Naive B cell (primary cell): ENCODE results near the gene BTBD16. TPM values are rescaled to one million over a fixed set of nuclear protein-coding genes. Genes with fewer than 3 reads are reported as not detected.

Source experiments
- ATAC-seq, 2 donors: fragments of 150-1000 bp; cut with Tn5 transposase; 2 replicates each; pipeline ENCODE4 v1.10.0; 2021; ENCODE audit warnings: low read depth in 2 of 2, mild to moderate bottlenecking in 2 of 2, moderate library complexity in 2 of 2
- DNase-seq: peaks from one replicate; pipeline ENCODE4 v3.0.0; 2022
- H3K27ac Mint-ChIP-seq, 6 donors: one replicate each; pipeline ENCODE4 v1.8.0; 2020 to 2022; ENCODE audit warnings: mild to moderate bottlenecking in 6 of 6, mixed read lengths in 6 of 6, moderate library complexity in 5 of 6, inconsistent platforms in 2 of 6
- H3K27me3 Mint-ChIP-seq, 3 donors: one replicate each; pipeline ENCODE4 v1.8.0; 2021 to 2022; ENCODE audit warnings: mixed read lengths in 3 of 3, mild to moderate bottlenecking in 1 of 3
- H3K36me3 Mint-ChIP-seq, 2 donors: one replicate each; pipeline ENCODE4 v1.8.0; 2020 to 2022; ENCODE audit warnings: mixed read lengths in 2 of 2, inconsistent platforms in 1 of 2, mild to moderate bottlenecking in 1 of 2
- H3K4me1 Mint-ChIP-seq, 3 donors: one replicate each; pipeline ENCODE4 v1.8.0; 2020 to 2022; ENCODE audit warnings: mixed read lengths in 3 of 3, inconsistent platforms in 1 of 3, mild to moderate bottlenecking in 1 of 3, moderate library complexity in 1 of 3
- H3K4me3 Mint-ChIP-seq, 8 donors: one replicate each; pipeline ENCODE4 v1.8.0; 2020 to 2022; ENCODE audit warnings: mild to moderate bottlenecking in 8 of 8, mixed read lengths in 8 of 8, moderate library complexity in 8 of 8, inconsistent platforms in 2 of 8
- H3K9me3 Mint-ChIP-seq, 7 donors: one replicate each; pipeline ENCODE4 v1.8.0; 2020 to 2022; ENCODE audit warnings: mixed read lengths in 7 of 7, mild to moderate bottlenecking in 5 of 7, inconsistent platforms in 2 of 7, moderate library complexity in 1 of 7
- polyA plus RNA-seq, 6 donors: library from polyadenylated mRNA; unstranded; fragments of 300-500 nt; fragmentation: Illumina TruSeq; gene quantifications; one replicate each; pipeline ENCODE4 v1.2.3, GENCODE V29; 2021; ENCODE audit warnings: low read depth in 6 of 6

Gene BTBD16
- polyA plus RNA-seq, 6 donors from 2014 or later, result not detected

DNA sequence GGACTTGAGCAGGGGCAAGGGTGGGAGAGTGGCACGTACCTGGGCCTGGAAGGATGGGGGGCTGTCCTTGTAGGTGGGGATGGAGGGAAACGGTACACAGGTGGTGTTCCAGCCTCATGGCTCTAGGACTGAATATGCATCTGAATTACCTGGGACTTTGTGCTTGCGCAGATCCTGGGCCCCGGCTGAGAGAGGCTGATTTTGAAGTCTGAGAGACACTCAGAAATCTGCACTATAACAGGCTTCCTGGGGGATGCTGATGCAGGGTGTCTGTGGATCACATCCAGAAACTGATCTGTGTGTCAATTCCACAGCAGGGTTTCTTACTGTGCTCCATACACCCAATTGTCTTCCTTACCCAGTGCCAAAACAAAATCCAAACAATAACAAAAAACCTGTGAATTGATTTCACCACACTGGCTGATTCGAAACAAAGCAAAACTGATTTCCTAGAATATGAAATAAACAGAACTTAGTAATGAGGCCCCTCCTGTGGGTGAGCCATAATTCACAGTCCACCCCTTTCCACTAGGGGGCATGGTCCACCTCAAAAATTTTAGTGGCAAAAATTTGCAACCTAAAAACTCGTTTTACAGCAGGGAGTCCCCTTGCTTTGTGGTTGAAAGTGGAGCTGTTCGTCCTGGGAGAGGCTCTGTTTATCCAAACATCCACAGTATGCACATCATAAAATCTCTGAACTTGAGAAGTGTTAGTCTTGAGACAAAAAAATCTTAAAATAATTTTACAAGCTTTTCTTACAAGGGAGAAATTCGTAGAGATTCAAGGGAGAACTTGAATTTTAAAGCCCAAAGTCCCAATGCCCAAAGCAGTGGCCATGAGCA, 71.4 kb downstream of the BTBD16 start:
- H3K27ac Mint-ChIP-seq, result peak overlapping the region in 1 of 6 donors; percentile 70
- H3K9me3 Mint-ChIP-seq, result no peaks in the 10 kb centered on the region

DNA sequence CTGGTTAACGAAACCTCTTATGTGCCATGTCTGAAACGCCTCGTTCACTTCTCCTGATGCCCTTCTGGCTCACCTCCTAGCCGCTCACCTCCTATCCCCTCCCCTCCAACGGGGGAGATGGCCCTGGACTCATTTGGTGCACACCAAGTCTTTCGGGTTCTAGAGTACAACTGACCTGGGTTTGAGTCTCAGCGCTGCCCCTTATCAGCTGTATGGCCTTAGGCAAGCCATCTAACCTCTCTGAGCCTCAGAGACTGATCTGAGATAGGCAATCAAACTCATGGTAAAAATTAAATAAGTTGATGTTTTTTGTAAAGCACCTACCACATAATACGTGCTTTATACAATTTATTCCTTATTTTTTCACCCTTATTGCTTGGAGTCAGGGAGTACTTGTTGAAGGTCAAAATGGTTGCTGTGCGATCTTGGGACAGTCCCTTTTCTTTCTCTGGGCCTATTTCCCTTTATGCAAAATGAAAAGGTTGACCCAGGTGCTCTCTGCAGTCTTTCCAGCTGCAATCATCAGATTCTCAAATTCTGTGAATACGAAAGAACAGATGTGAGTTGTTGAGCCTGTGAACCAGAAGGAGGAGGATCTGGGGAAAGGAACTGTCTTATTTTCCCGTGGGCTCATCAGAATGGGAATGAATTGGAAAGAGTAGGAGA, 72.2 kb downstream of the BTBD16 start:
- ATAC-seq (peak in 1 of 2 donors; percentile 40), DNase-seq (no peak)
- Mint-ChIP-seq H3K4me1 (peaks cover 6 to 19% (median 6%) of the 10 kb centered on the region in 3 donors), H3K27ac (peak overlapping the region in 1 of 6 donors; percentile 27), H3K36me3 (no peaks in the 10 kb centered on the region), H3K9me3 (no peaks in the 10 kb centered on the region), H3K4me3 (no peak overlapping the region), H3K27me3 (peaks cover 19 to 22% (median 21%) of the 10 kb centered on the region in 3 donors)

More for the DNA sequence above, 71.4 kb downstream of the BTBD16 start:
- peaks cover 4 to 17% (median 5%) of the 10 kb centered on the region in 3 donors for H3K4me1 Mint-ChIP-seq
- peaks cover 21 to 26% (median 26%) of the 10 kb centered on the region in 3 donors for H3K27me3 Mint-ChIP-seq
- ATAC-seq (peak; percentile 59 to 76), DNase-seq (peak; percentile 50)
- no peaks in the 10 kb centered on the region for H3K36me3 Mint-ChIP-seq
- peak overlapping the region in 1 of 8 donors; percentile 33 for H3K4me3 Mint-ChIP-seq

DNA sequence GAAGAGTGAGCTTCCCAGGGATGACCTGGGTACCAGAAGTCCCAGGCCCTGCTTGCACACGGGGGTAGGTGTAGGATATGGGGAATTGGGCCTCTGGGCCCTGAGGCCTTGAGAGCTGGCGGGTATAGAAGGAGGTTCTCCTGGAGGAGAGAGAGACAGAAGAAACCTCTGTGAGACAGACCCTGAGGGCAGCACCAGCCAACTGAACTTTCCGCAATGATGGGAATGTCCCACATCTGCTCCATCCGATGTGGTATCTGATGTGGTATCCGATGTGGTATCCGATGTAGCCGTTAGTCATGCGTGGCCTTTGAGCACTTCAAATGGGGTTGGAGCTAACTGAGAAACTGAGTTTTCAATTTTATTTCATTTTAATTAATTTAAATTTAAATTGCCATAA, 72.8 kb downstream of the BTBD16 start:
- peak overlapping the region in 1 of 6 donors; percentile 87 for H3K27ac Mint-ChIP-seq
- DNase-seq, result no peak
- H3K9me3 Mint-ChIP-seq, result no peaks in the 10 kb centered on the region
- peaks cover 16 to 21% (median 18%) of the 10 kb centered on the region in 3 donors for H3K27me3 Mint-ChIP-seq
- H3K36me3 Mint-ChIP-seq, result no peaks in the 10 kb centered on the region
- no peak overlapping the region for H3K4me3 Mint-ChIP-seq
- H3K4me1 Mint-ChIP-seq, result peaks cover 12 to 26% (median 13%) of the 10 kb centered on the region in 3 donors
- no peak for ATAC-seq

DNA sequence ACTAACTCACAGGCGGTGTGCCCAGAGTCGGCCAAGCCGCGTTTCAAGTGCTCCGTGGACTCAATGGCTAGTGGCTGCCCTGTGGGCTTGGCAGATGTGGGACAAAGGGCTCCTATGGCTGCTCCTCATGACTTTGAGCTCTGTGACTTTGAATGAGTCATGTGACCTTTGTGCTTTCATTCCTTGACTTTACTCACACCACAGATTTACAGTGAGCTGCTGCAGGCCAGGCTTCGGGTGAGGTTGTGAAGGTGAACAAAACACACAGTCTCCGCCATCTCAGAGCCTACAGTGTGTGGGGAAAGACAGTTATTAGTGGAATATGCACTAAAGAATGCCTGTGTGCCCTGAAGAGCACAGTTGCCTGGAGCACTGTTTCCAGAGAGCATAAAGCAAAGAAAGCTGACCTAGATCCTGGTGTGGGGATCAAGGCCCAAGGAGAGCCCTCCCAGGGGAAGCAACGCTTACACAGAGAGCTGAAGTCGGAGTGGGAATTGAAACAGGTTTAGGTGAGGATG, 73.7 kb downstream of the BTBD16 start:
- Mint-ChIP-seq H3K36me3 (no peaks in the 10 kb centered on the region), H3K27me3 (peaks cover 15 to 17% (median 15%) of the 10 kb centered on the region in 3 donors), H3K9me3 (no peaks in the 10 kb centered on the region), H3K4me3 (peak overlapping the region in 1 of 8 donors; percentile 5), H3K4me1 (peaks cover 12 to 31% (median 16%) of the 10 kb centered on the region in 3 donors), H3K27ac (peak overlapping the region in 1 of 6 donors; percentile 85)
- ATAC-seq (no peak), DNase-seq (no peak)

DNA sequence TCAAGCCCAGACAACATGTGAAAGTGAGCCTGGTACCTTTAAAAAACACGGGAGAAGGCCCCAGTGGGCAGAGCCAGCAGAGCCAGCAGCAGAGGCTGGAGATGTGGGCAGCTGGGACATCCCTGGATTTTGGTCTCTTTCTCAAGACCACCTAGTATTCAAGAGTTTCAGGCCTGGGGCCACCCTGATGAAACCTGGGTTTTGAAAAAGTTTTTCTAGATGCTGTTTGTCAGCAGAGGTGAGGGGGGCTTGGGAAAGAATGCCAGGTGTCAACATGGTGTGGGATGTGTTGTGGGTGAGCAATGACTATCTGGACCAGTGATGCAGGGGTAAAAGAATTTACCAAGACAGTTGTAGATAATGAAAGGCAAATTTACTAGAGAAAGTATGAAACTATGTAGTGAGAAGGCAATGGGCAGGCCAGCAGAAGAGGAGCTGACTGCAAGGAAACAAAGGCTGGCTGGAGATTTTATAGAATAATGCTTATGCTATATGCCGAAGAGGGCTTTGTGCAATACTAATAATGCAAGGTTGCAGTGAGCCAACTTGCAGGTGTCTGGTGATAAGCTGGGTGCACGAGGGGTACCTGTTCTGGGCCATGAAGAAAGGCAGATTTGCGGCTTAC, 75.3 kb downstream of the BTBD16 start:
- no peak overlapping the region for H3K4me3 Mint-ChIP-seq
- ATAC-seq, result no peak
- no peak overlapping the region for H3K27ac Mint-ChIP-seq
- H3K27me3 Mint-ChIP-seq, result peaks cover 16 to 21% (median 20%) of the 10 kb centered on the region in 3 donors
- peaks cover 12 to 31% (median 16%) of the 10 kb centered on the region in 3 donors for H3K4me1 Mint-ChIP-seq
- H3K9me3 Mint-ChIP-seq, result no peaks in the 10 kb centered on the region
- DNase-seq, result no peak
- no peaks in the 10 kb centered on the region for H3K36me3 Mint-ChIP-seq

DNA sequence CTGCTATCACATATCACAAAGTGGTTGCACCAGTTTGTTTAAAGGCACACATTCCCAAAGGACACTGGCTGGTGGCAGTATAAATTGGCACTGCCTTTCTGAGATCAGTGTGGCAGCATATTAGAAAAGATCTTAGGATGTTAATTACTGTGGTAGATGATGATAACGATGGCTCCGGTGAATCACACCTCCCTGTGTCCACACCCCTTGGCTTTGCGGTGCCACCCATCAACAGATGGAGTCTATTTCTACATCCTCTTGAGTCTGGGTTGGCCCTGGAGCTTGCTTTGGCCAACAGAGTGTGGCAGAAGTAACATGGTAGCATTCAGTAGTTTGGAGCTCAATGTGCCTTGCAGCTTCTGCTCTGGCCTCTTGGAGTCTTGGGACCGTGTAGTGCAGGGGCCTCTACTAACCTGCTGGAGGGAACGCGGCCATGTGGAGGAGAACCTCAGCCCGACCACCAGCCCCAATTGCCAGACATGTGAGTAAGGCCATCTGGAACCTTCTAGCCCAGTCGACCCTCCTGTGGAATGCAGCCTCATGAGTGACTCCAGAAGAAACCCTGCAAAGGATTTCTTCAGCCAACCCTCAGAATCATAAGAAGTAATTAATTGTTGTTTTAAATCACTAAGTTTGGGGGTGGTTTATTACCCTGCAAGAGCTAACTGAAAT, 76.2 kb downstream of the BTBD16 start:
- H3K27ac Mint-ChIP-seq, result peak overlapping the region in 1 of 6 donors; percentile 44
- peaks cover 25 to 29% (median 28%) of the 10 kb centered on the region in 3 donors for H3K27me3 Mint-ChIP-seq
- H3K4me1 Mint-ChIP-seq, result peaks cover 11 to 29% (median 12%) of the 10 kb centered on the region in 3 donors
- H3K36me3 Mint-ChIP-seq, result no peaks in the 10 kb centered on the region
- H3K9me3 Mint-ChIP-seq, result no peaks in the 10 kb centered on the region
- DNase-seq, result no peak
- ATAC-seq, result no peak
- no peak overlapping the region for H3K4me3 Mint-ChIP-seq

DNA sequence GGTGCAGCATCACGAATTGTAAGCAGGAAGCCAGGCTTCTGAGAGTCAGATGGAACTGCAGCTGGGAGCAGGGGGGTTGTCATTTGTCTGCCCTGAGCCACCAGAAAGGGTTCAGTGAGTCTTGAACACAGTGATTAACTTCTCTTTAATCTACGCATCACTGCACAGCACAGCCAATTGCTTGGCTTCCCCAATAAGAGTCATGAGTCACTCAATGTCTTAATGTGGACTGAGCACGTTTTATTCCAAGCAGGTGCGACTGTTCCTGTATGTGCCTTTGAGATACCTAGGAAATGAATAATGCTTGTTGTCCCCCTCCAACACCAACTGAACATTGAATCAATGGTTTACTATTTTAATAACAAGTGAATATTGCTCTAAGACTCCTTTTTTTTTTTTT, 77.4 kb downstream of the BTBD16 start:
- peaks cover 28 to 38% (median 33%) of the 10 kb centered on the region in 3 donors for H3K27me3 Mint-ChIP-seq
- no peaks in the 10 kb centered on the region for H3K36me3 Mint-ChIP-seq
- H3K9me3 Mint-ChIP-seq, result no peaks in the 10 kb centered on the region
- H3K4me3 Mint-ChIP-seq, result peak overlapping the region in 2 of 8 donors; percentile 3 to 51
- H3K27ac Mint-ChIP-seq, result peak overlapping the region in 1 of 6 donors; percentile 67
- H3K4me1 Mint-ChIP-seq, result peaks cover 9 to 19% (median 11%) of the 10 kb centered on the region in 3 donors
- DNase-seq, result peak; percentile 21
- peak; percentile 96 to 99 for ATAC-seq

DNA sequence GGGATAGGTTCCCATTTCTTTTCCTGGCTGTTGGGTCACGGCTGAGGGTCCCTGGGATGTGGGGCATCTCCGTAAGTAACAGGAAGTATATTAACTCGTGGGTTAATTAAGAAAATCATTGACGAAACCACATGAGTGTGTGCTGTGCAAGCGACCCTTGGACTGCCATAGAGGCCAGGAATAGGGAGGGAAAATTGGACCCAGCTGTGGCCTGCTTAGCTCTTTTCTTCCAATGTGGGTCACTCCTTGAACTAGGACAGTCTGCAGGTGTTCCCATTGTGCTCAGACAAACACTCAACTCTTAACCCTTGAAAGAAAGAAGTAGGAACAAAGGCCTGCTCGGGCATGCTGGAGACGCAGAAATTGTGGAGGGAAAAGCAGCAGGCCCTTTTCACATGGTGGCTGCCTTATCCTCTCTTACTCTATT, 77.9 kb downstream of the BTBD16 start:
- Mint-ChIP-seq H3K36me3 (no peaks in the 10 kb centered on the region), H3K27ac (peak overlapping the region in 1 of 6 donors; percentile 67), H3K4me3 (peak overlapping the region in 1 of 8 donors; percentile 3), H3K4me1 (peaks cover 8 to 15% (median 11%) of the 10 kb centered on the region in 3 donors), H3K9me3 (no peaks in the 10 kb centered on the region), H3K27me3 (peaks cover 32 to 42% (median 37%) of the 10 kb centered on the region in 3 donors)
- ATAC-seq (no peak), DNase-seq (no peak)

DNA sequence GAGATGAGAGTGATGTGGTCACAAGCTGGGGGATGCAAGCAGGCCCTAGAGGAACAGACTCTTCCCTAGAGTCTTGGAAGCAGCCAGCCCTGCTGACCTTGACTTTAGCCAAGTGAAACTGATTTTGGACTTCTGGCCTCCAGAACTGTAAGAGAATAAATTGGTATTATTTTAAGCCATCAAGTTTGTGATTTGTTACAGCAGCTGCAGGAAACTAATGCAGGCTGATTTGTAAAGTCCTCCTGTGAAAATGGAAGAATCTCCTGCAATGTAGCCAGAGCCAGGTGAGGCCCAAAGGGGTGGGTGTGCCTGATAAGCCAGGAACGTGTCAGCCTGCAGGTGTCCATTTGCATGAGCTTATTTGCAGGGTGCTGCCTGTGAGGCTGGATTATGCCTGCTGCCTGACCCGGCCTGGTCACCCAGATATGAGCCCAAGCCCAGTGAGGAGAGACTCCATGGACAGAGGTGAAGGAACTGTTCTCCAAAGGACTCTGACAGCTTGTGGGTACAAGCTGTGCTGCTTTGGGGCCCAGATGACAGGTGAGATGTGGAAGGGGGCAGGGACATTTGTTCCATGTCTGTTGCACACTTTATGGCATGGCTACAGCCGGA, 78.8 kb downstream of the BTBD16 start:
- ATAC-seq (no peak), DNase-seq (no peak)
- peaks cover 8 to 15% (median 11%) of the 10 kb centered on the region in 3 donors for H3K4me1 Mint-ChIP-seq
- H3K4me3 Mint-ChIP-seq, result no peak overlapping the region
- no peak overlapping the region for H3K27ac Mint-ChIP-seq
- no peaks in the 10 kb centered on the region for H3K9me3 Mint-ChIP-seq
- no peaks in the 10 kb centered on the region for H3K36me3 Mint-ChIP-seq
- peaks cover 36 to 44% (median 36%) of the 10 kb centered on the region in 3 donors for H3K27me3 Mint-ChIP-seq

DNA sequence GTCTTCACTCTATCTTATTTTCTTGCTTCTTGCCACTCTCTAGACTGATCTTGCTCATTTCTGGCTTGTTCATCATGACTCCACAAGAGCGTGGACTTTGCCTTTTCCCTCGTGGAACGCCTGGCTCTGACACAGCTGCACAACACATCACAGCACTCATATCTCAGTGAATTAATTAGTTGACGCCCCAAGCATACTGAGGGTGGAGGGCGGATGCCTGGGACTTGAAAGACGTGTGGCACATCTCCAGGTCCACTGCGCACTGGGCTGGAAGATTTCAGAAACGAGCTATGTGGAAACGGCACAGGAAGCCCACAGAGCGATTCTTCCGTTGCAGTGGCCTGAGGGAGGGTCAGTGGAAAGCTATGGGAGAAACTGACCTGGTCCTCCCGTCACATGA, 79.8 kb downstream of the BTBD16 start:
- no peak overlapping the region for H3K4me3 Mint-ChIP-seq
- no peak for DNase-seq
- H3K9me3 Mint-ChIP-seq, result no peaks in the 10 kb centered on the region
- H3K27ac Mint-ChIP-seq, result peak overlapping the region in 1 of 6 donors; percentile 49
- no peak for ATAC-seq
- no peaks in the 10 kb centered on the region for H3K36me3 Mint-ChIP-seq
- peaks cover 8 to 15% (median 11%) of the 10 kb centered on the region in 3 donors for H3K4me1 Mint-ChIP-seq
- H3K27me3 Mint-ChIP-seq, result peaks cover 39 to 48% (median 43%) of the 10 kb centered on the region in 3 donors

DNA sequence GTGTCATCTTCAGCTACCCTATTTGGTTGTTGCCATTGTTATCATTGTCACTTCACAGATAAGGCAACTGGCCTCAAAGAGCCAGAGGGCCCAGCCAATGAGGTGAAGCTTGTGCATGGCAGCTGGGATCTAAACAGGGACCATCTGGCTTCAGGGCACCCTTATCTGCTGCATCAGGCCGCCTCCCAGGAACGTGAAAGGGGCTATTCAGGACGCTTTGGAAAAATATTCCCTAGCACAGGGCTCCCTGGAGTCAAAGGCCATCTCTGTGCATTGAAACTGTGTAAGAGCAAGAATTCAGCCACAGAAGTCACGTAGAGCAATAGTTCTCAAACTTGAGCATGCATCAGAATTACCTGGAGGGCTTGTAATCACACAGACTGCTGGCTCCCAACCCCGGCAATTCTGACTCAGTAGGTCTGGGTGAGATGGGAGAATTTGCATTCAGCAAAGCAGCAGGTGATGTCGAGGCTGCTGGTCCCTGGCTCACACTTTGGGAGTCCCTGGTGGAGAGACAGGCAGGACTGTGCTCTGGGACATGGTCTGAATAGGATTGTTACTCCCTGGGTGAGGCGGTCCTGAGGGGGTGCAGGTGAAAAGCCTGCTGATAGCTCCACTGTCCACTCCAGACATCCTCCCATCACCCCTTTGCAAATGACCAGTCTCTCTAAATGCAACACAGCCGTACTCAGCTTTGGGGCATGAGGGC, 81.9 kb downstream of the BTBD16 start:
- no peak for ATAC-seq
- H3K36me3 Mint-ChIP-seq, result peaks cover 0 to 4% of the 10 kb centered on the region in 2 donors

DNA sequence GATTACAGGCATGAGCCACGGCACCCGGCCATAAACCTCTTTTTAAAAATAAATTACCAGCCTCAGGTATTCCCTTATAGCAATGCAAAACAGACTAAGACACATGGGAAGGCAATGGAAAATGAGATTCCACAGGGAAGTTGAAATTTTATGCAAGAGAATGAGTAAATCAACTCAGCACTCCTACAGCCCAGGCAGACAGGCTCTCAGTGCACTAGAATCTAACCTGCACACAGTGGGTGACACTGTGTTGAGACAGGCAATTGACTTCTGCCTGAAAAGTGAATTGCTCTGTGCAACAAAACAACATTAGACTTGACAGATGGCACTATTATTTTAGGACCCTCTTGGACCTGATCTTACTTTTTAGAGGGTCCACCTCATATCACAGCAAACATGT, 83.3 kb downstream of the BTBD16 start:
- H3K27me3 Mint-ChIP-seq, result peaks cover 44 to 71% (median 47%) of the 10 kb centered on the region in 3 donors

More for the DNA sequence above, 81.9 kb downstream of the BTBD16 start:
- Mint-ChIP-seq H3K27ac (no peak overlapping the region), H3K9me3 (peaks cover 0 to 5% (median 1%) of the 10 kb centered on the region in 7 donors), H3K4me1 (peaks cover 8 to 15% (median 11%) of the 10 kb centered on the region in 3 donors), H3K27me3 (peaks cover 41 to 63% (median 47%) of the 10 kb centered on the region in 3 donors), H3K4me3 (no peak overlapping the region)
- no peak for DNase-seq

More for the DNA sequence above, 83.3 kb downstream of the BTBD16 start:
- H3K4me3 Mint-ChIP-seq, result no peak overlapping the region
- H3K36me3 Mint-ChIP-seq, result peaks cover 10 to 11% of the 10 kb centered on the region in 2 donors
- peaks cover 0 to 1% (median 0%) of the 10 kb centered on the region in 3 donors for H3K4me1 Mint-ChIP-seq
- ATAC-seq, result no peak
- no peak overlapping the region for H3K27ac Mint-ChIP-seq
- no peak for DNase-seq
- H3K9me3 Mint-ChIP-seq, result peaks cover 0 to 15% (median 12%) of the 10 kb centered on the region in 7 donors
